ENCODE results near the gene RAB6A.

RAB6A gene

DNA sequence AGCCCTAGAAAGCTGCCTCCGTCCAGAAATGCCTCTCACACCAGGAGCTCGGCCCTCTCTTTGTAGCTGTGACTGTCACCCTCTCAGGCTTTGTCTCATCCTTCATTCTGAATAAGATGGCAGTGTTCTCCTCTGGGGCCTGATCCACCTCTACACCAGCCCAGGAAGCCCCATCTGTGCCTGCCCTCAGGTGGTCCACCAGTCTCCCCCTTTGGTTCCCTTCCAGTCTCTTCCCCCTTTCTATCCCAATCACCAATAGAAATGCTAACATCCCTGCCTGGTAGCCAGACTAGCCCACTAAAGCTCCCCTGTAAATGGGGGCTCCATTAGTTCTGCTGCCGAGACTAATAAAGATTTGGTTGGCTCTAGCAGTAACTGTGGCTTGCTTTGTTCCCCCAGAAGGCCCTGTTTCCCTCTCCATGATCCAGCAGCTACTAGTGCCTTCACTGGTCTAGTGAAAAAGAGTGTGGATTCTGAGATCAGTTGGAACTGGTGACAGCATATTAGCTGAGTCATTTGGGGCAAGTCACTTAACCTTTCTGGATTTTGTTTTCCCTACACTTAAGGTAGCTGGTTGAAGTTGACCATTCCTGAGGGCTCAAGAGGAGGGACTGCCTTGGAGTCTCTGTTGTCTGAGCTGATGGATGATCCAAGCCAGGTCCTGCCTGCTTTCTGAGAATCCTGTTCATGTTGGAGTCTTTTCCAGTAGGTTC lies 98.3 kb downstream of the RAB6A start:
- Histone ChIP-seq H3K9ac (ENCODE audit: low read depth, low read length) (no peak overlapping the region), H3K36me3 (ENCODE audit: insufficient read depth, low read depth, low read length) (no peaks in the 10 kb centered on the region), H3K4me3 (ENCODE audit: low read length) (no peak overlapping the region), H3K27me3 (ENCODE audit: insufficient read depth, low read length) (peaks cover 40% of the 10 kb centered on the region), H3K27ac (ENCODE audit: low read length) (no peak overlapping the region), H3K9me3 (ENCODE audit: insufficient read depth, low read depth, low read length) (no peaks in the 10 kb centered on the region), H3K4me1 (ENCODE audit: insufficient read depth, low read length) (peaks cover 5% of the 10 kb centered on the region; the same call in 1 of the 2 replicates)

DNA sequence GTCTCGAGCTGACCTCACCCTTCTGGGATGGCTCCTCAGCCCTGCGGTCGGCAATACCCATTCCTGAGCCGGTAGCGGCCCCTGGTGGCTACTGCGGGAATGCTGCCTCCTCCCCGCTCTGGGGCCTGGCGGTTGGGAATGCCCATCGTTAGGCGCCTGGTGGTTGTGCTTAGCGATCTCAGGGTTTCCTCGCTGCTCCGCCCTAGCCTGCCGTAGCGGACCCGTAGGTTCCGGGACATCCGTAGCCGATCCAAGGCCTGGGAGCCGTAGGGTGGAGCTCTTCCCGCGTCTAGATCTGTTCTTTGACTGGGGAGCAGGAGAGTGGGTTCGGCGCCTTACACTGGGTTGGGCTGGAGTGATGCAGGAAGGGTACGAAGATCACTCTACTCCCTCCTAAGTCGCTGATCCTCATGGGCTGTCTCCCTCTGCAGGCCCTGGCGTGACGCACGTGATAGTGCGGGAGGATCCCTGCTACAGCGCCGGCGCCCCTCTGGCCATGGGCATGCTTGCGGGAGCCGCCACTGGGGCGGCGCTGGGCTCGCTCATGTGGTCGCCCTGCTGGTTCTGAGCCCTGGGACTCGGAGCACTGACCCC lies 99.7 kb downstream of the RAB6A start:
- Histone ChIP-seq H3K27me3 (ENCODE audit: insufficient read depth, low read length) (peaks cover 40% of the 10 kb centered on the region), H3K36me3 (ENCODE audit: insufficient read depth, low read depth, low read length) (no peaks in the 10 kb centered on the region), H3K9me3 (ENCODE audit: insufficient read depth, low read depth, low read length) (no peaks in the 10 kb centered on the region), H3K4me3 (ENCODE audit: low read length) (peak overlapping the region; percentile 67), H3K4me1 (ENCODE audit: insufficient read depth, low read length) (peaks cover 5% of the 10 kb centered on the region; the same call in 1 of the 2 replicates), H3K9ac (ENCODE audit: low read depth, low read length) (peak overlapping the region; percentile 68; the same call in 1 of the 2 replicates), H3K27ac (ENCODE audit: low read length) (no peak overlapping the region)

DNA sequence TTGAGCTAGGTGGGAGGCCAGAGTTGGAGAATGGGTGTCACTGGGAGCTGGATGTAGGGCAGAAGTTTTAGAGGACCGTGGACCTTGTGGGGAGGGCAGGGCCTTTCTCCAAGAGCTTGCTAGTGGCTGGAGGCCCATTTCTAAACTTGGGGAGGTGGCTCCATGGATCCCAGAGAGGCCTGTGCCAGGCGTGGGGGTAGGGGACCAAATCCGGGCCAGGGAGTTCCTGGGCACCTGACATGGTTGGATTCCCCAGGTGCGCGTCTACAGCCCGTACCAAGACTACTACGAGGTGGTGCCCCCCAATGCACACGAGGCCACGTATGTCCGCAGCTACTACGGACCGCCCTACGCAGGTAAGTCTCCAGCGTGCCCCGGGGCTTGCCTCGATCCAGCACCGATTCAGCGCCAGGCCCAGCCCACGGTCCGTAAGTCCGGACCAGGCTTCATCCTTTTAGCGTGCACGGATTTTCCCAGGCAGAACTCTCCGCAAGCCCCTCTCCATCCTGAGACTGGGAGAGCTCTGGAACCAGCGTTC lies 100.3 kb downstream of the RAB6A start:
- Histone ChIP-seq H3K4me1 (ENCODE audit: insufficient read depth, low read length) (peaks cover 5% of the 10 kb centered on the region; the same call in 1 of the 2 replicates), H3K9me3 (ENCODE audit: insufficient read depth, low read depth, low read length) (no peaks in the 10 kb centered on the region), H3K27me3 (ENCODE audit: insufficient read depth, low read length) (peaks cover 40% of the 10 kb centered on the region), H3K4me3 (ENCODE audit: low read length) (peak overlapping the region; percentile 41; the same call in 1 of the 2 replicates), H3K27ac (ENCODE audit: low read length) (no peak overlapping the region), H3K36me3 (ENCODE audit: insufficient read depth, low read depth, low read length) (no peaks in the 10 kb centered on the region), H3K9ac (ENCODE audit: low read depth, low read length) (no peak overlapping the region)

DNA sequence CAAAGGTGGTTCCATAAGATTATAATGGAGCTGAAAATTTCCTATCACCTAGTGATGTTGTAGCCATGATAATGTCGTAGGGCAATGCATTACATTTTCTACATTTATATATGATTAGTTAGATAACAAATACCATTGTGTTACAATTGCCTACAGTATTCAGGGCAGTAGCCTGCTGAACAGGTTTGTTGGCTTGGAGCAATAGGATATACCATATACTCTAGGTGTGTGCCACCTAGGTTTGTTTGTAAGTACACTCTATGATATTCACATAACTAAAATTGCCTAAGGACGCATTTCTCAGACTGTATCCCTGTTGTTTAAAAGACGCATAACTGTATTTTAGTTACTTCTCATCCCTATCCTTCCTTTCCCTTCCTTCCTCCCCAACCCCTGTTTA lies 100.9 kb downstream of the RAB6A start:
- H3K9ac ChIP-seq (ENCODE audit: low read depth, low read length): no peak overlapping the region
- peaks cover 5% of the 10 kb centered on the region; the same call in 1 of the 2 replicates for H3K4me1 ChIP-seq (ENCODE audit: insufficient read depth, low read length)
- H3K27me3 ChIP-seq (ENCODE audit: insufficient read depth, low read length): peaks cover 40% of the 10 kb centered on the region
- no peak overlapping the region for H3K27ac ChIP-seq (ENCODE audit: low read length)
- H3K36me3 ChIP-seq (ENCODE audit: insufficient read depth, low read depth, low read length): no peaks in the 10 kb centered on the region
- H3K9me3 ChIP-seq (ENCODE audit: insufficient read depth, low read depth, low read length): no peaks in the 10 kb centered on the region
- H3K4me3 ChIP-seq (ENCODE audit: low read length): no peak overlapping the region

DNA sequence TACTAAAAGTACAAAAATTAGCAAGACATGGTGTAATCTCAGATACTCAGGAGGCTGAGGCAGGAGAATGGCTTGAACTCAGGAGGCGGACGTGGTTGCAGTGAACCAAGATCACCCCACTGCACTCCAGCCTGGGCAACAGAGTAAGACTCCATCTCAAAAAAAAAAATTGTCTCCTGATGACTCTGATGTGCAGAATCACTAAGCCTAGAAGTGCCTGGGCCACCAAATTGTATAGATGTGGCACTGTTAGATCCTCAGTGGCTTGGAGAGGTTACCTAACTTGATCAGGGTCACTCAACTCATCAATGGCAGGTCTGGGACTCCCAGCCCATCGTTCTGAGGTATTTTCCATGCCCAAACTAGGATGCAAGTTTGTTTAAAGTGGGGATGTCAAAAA lies 103.9 kb downstream of the RAB6A start:
- Histone ChIP-seq H3K36me3 (ENCODE audit: insufficient read depth, low read depth, low read length) (no peaks in the 10 kb centered on the region), H3K4me1 (ENCODE audit: insufficient read depth, low read length) (peaks cover 5% of the 10 kb centered on the region; the same call in 1 of the 2 replicates), H3K9ac (ENCODE audit: low read depth, low read length) (no peak overlapping the region)

DNA sequence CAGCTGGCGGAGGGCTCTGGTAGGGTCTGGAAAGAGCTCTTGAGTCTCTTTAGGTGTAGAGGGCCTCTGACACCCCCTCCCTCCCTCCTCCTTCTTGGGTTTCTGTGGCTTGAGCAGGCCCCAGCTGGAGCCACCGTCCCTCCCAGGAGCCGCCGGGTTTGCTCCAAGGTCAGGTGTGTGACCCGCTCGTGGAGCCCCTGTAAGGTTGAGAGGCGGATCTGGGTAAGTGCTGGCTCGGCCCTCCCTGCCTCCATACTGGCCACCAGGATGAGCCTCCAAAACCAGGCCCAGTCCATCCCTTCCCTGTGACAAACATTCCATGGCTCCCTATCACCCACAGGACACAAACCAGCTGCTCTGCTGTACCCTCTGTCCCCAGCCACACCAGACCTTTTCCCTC lies 105.2 kb downstream of the RAB6A start:
- H3K36me3 ChIP-seq (ENCODE audit: insufficient read depth, low read depth, low read length): no peaks in the 10 kb centered on the region
- H3K9ac ChIP-seq (ENCODE audit: low read depth, low read length): no peak overlapping the region
- H3K4me1 ChIP-seq (ENCODE audit: insufficient read depth, low read length): no peaks in the 10 kb centered on the region; the same call in 1 of the 2 replicates
- peaks cover 16% of the 10 kb centered on the region for H3K27me3 ChIP-seq (ENCODE audit: insufficient read depth, low read length)
- H3K27ac ChIP-seq (ENCODE audit: low read length): no peak overlapping the region
- no peak overlapping the region for H3K4me3 ChIP-seq (ENCODE audit: low read length)
- no peaks in the 10 kb centered on the region for H3K9me3 ChIP-seq (ENCODE audit: insufficient read depth, low read depth, low read length)

More for the DNA sequence above, 103.9 kb downstream of the RAB6A start:
- Histone ChIP-seq H3K9me3 (ENCODE audit: insufficient read depth, low read depth, low read length) (no peaks in the 10 kb centered on the region), H3K27ac (ENCODE audit: low read length) (no peak overlapping the region), H3K4me3 (ENCODE audit: low read length) (no peak overlapping the region), H3K27me3 (ENCODE audit: insufficient read depth, low read length) (peaks cover 23% of the 10 kb centered on the region)

DNA sequence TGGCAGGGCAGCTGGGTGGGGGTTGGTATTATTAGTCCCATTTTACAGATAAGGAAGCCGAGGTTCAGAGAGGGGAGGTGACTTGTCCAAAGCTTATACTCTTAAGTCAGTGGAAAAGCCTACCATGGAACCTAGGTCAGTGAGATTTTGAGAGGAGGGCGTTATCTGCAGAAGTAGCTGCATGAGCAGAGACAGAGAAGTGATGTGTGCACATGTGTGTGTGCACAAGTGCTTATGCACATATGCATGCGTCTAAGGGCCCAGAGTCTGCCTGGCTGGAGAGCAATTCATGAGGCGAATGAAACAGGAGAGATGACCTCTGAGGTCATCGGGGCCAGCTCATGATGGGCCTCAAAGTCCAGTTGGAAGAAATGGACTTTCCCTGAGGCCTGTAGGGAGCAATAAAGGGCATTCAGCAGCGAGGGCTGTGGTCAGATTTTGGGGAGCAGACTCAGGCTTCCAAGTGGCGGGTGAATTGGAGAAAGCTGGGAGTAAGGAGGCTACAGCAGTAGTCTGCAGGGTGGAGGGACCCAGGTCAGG lies 106.3 kb downstream of the RAB6A start:
- Histone ChIP-seq H3K36me3 (ENCODE audit: insufficient read depth, low read depth, low read length) (no peaks in the 10 kb centered on the region), H3K4me3 (ENCODE audit: low read length) (no peak overlapping the region), H3K9ac (ENCODE audit: low read depth, low read length) (no peak overlapping the region), H3K4me1 (ENCODE audit: insufficient read depth, low read length) (no peaks in the 10 kb centered on the region; the same call in 1 of the 2 replicates), H3K27me3 (ENCODE audit: insufficient read depth, low read length) (peaks cover 5% of the 10 kb centered on the region), H3K27ac (ENCODE audit: low read length) (no peak overlapping the region), H3K9me3 (ENCODE audit: insufficient read depth, low read depth, low read length) (no peaks in the 10 kb centered on the region)

DNA sequence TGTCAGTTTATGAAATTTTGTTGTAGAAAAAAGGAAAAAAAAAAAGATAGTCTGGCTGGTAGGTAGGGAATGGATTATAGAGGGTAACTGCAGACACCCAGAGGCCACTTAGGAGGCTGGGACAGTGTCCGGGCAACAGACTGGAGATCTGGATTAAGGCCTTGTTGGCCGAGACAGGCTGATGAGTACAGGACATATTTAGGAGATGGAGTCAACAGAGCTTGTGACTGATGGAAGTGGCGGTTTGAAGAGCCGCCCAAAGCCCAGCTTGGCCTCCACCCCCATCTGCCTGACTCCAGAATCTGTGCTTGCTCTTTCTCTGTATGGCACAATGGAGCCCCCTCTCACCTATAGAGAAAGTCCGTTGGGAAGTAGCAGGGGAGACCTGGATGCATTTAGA lies 106.9 kb downstream of the RAB6A start:
- Histone ChIP-seq H3K27me3 (ENCODE audit: insufficient read depth, low read length) (no peaks in the 10 kb centered on the region), H3K9me3 (ENCODE audit: insufficient read depth, low read depth, low read length) (no peaks in the 10 kb centered on the region), H3K27ac (ENCODE audit: low read length) (no peak overlapping the region), H3K4me1 (ENCODE audit: insufficient read depth, low read length) (no peaks in the 10 kb centered on the region; the same call in 1 of the 2 replicates), H3K4me3 (ENCODE audit: low read length) (no peak overlapping the region), H3K9ac (ENCODE audit: low read depth, low read length) (no peak overlapping the region), H3K36me3 (ENCODE audit: insufficient read depth, low read depth, low read length) (no peaks in the 10 kb centered on the region)

DNA sequence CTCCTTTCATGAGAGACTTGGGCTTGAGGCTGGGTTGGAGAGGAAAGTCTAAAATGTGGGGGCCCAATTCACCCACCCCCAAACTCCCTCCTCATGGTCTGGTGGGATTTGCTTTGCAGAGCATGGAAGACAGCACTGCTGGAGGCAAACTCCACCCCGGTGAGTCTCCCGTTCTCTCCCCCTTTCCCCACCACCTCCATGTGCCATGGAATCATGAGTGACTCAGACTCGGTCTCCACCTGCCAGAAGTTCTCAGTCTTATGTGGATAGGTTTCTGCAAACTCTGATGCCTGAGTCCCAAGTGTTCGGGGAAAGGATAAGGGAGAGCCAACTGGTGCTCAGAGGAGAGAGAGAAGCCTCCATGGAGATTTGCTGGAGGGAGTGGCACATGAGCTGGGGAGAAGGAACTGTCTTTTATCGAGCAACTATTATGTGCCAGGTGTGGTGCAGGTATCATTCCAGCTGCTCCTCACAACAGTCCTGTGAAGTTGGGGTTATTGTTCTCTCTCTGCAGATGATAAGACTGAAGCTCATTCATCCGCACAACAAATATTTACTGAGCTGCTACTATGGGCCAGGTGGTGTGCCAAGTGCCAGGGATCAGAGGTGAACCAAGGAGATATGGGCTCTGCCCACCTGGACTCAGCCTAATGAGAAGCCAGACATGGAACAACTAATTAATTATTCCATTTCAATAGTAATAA lies 107.9 kb downstream of the RAB6A start:
- Histone ChIP-seq H3K27ac (ENCODE audit: low read length) (no peak overlapping the region), H3K4me1 (ENCODE audit: insufficient read depth, low read length) (no peaks in the 10 kb centered on the region; the same call in 1 of the 2 replicates), H3K36me3 (ENCODE audit: insufficient read depth, low read depth, low read length) (no peaks in the 10 kb centered on the region), H3K9me3 (ENCODE audit: insufficient read depth, low read depth, low read length) (no peaks in the 10 kb centered on the region), H3K27me3 (ENCODE audit: insufficient read depth, low read length) (no peaks in the 10 kb centered on the region), H3K4me3 (ENCODE audit: low read length) (no peak overlapping the region), H3K9ac (ENCODE audit: low read depth, low read length) (no peak overlapping the region)

DNA sequence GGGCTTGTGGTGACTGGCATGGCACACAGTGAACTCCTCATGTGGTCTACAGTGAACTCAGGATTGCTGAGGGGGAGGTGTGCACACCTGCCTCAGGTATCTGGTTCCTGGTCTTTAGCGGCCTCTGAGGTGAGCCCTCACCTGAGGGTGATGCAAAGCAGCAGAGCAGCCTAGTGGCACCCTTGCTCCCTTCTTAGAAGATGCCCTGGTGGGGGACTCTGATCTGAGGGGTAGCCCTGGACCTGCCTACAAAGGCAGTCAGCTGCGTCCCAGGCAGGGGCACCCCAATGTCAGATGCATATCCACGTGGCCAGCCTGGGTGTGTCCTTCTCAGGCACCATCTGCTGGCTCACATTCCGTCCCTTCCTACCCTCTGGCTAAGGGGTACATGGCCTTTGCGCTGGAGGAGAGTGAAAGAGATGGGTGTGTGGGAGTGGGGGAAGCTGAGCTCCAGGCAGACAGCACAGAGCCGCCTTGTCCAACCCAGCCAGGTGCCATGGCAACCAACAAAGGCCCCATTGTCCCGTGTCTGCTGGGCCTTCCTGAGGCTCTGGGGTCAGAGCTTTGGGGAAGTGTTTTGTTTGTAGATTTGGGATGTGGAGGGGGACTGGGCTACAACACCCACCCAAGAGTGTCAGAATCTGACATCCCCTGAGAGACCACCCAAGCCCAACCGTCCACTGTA lies 108.7 kb downstream of the RAB6A start:
- H3K9ac ChIP-seq (ENCODE audit: low read depth, low read length): no peak overlapping the region
- H3K36me3 ChIP-seq (ENCODE audit: insufficient read depth, low read depth, low read length): no peaks in the 10 kb centered on the region
- H3K27me3 ChIP-seq (ENCODE audit: insufficient read depth, low read length): no peaks in the 10 kb centered on the region
- H3K4me1 ChIP-seq (ENCODE audit: insufficient read depth, low read length): peaks cover under 1% of the 10 kb centered on the region; the same call in 1 of the 2 replicates
- H3K27ac ChIP-seq (ENCODE audit: low read length): no peak overlapping the region
- no peaks in the 10 kb centered on the region for H3K9me3 ChIP-seq (ENCODE audit: insufficient read depth, low read depth, low read length)
- H3K4me3 ChIP-seq (ENCODE audit: low read length): no peak overlapping the region

DNA sequence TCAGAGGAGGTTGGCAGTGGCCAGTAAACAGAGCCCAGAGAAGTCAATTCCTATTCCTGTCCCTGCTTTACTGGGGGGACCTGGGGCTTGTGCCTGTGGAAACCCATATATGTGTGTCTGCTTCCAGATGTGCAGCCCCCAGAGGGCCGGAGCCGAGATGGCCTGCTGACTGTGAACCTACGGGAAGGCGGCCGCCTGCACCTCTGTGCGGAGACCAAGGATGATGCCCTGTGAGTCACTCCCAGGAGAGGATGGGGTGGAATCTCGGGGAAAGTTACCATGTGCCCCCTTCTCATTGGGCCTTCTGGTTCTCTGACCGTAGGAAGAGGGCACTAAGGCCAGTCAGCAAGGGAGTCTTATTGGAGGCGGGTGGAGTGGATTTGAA lies 109.2 kb downstream of the RAB6A start:
- H3K27ac ChIP-seq (ENCODE audit: low read length): no peak overlapping the region
- H3K9ac ChIP-seq (ENCODE audit: low read depth, low read length): no peak overlapping the region
- H3K4me1 ChIP-seq (ENCODE audit: insufficient read depth, low read length): peaks cover 5% of the 10 kb centered on the region; the same call in 1 of the 2 replicates
- no peaks in the 10 kb centered on the region for H3K27me3 ChIP-seq (ENCODE audit: insufficient read depth, low read length)
- H3K9me3 ChIP-seq (ENCODE audit: insufficient read depth, low read depth, low read length): no peaks in the 10 kb centered on the region
- H3K4me3 ChIP-seq (ENCODE audit: low read length): no peak overlapping the region
- no peaks in the 10 kb centered on the region for H3K36me3 ChIP-seq (ENCODE audit: insufficient read depth, low read depth, low read length)
